OCI-LY7 (cell line): ENCODE measurements around the gene PLCB2. TPM values are rescaled to one million over a fixed set of nuclear protein-coding genes. Genes with fewer than 3 reads are reported as not detected.

Experiments
- BruUV-seq: library from RNA; stranded (reverse); fragments of 400-500 nt; replicated peaks from 2 replicates; lab custom pipeline; 2021; lab: Mats Ljungman, UMichigan
- CTCF ChIA-PET: fragments of 300-600 bp; sonication (Branson Sonifier 250); formaldehyde crosslinking; loops from one replicate; lab custom pipeline; 2022; ENCODE audit warnings: antibody characterized with exemption; ENCODE audit not compliant: unreplicated experiment; lab: Charles Lee
- POLR2A ChIA-PET: fragments of 300-600 bp; sonication (Branson Sonifier 250); formaldehyde crosslinking; loops from one replicate; lab custom pipeline; 2022; ENCODE audit warnings: antibody characterized with exemption; lab: Charles Lee
- DNase-seq: peaks from one replicate; pipeline ENCODE4 v3.0.0-alpha.2; 2015; ENCODE audit warnings: low spot score
- H2AFZ ChIP-seq: fragments of 200-600 bp; sonication (generic), shearing (Covaris generic); 2 replicates; pipeline ENCODE4 v1.6.1; 2014; ENCODE audit warnings: mild to moderate bottlenecking, antibody characterized with exemption, low read length, moderate library complexity
- H3K27ac ChIP-seq: fragments of 200-600 bp; sonication (generic); 2 replicates; pipeline ENCODE4 v1.5.1; 2014; ENCODE audit warnings: mixed run types, low read depth, mild to moderate bottlenecking, moderate library complexity, low read length, inconsistent platforms; ENCODE audit not compliant: poor library complexity, severe bottlenecking
- H3K36me3 ChIP-seq: fragments of 200-600 bp; sonication (generic); 2 replicates; pipeline ENCODE4 v1.6.1; 2014; ENCODE audit warnings: mild to moderate bottlenecking, antibody characterized with exemption, low read length, moderate library complexity, mixed read lengths; ENCODE audit not compliant: insufficient read depth
- H3K4me1 ChIP-seq: fragments of 200-600 bp; sonication (generic); 2 replicates; pipeline ENCODE4 v1.5.1; 2014; ENCODE audit warnings: mild to moderate bottlenecking, low read length; ENCODE audit not compliant: insufficient read depth, poor library complexity, severe bottlenecking
- H3K4me2 ChIP-seq: fragments of 200-600 bp; sonication (generic); 2 replicates; pipeline ENCODE4 v1.6.1; 2014; ENCODE audit warnings: mild to moderate bottlenecking, low read length
- H3K4me3 ChIP-seq: fragments of 200-600 bp; sonication (generic); 2 replicates; pipeline ENCODE4 v1.5.1; 2014; ENCODE audit warnings: mild to moderate bottlenecking, low read depth, low read length; ENCODE audit not compliant: poor library complexity, severe bottlenecking
- H3K79me2 ChIP-seq: fragments of 200-600 bp; sonication (generic); 2 replicates; pipeline ENCODE4 v1.6.1; 2016; ENCODE audit warnings: low read depth, mild to moderate bottlenecking, low read length, moderate library complexity, mixed read lengths; ENCODE audit not compliant: insufficient read depth
- H3K9me2 ChIP-seq: fragments of 200-600 bp; sonication (generic); 2 replicates; pipeline ENCODE4 v1.6.1; 2016; ENCODE audit warnings: mild to moderate bottlenecking, low read length, mixed read lengths; ENCODE audit not compliant: insufficient read depth
- H3K9me3 ChIP-seq: fragments of 200-600 bp; sonication (generic); 2 replicates; pipeline ENCODE4 v1.6.1; 2014; ENCODE audit warnings: mild to moderate bottlenecking, mixed run types, low read length, mixed read lengths
- H4K20me1 ChIP-seq: fragments of 200-600 bp; sonication (generic); 2 replicates; pipeline ENCODE4 v1.6.1; 2014; ENCODE audit warnings: mild to moderate bottlenecking, antibody characterized with exemption, low read length, moderate library complexity, mixed read lengths; ENCODE audit not compliant: insufficient read depth
- CTCF ChIP-seq: fragments of 200-600 bp; sonication (generic); conservative IDR thresholded peaks from 2 replicates; pipeline ENCODE4 v1.5.1; 2014; ENCODE audit warnings: mild to moderate bottlenecking, antibody characterized with exemption, low read length, moderate library complexity, mixed read lengths
- EZH2phosphoT487 ChIP-seq: fragments of 200-600 bp; sonication (generic); IDR thresholded peaks from 2 replicates; pipeline ENCODE4 v1.6.1; 2018; ENCODE audit warnings: low read depth, borderline replicate concordance, mild to moderate bottlenecking, mixed run types, antibody characterized with exemption, low read length, moderate library complexity, mixed read lengths
- intact Hi-C: fragments of 100-400 bp; cut with micrococcal nuclease; formaldehyde crosslinking; loops from one replicate; pipeline ENCODE4 v1.10.0; 2022; ENCODE audit not compliant: unreplicated experiment
- total RNA-seq, 2 experiments: library from RNA; depleted of rRNA in 1 of 2; stranded (reverse); fragments of >200 nt in 1 of 2; shearing (Covaris generic) in 1 of 2; gene quantifications; 2 replicates each; pipeline ENCODE4 v1.2.3, GENCODE V29; 2014 to 2022

Gene PLCB2
- total RNA-seq, 2 experiments from 2014 or later, result 9.6 TPM; not detected in 1

DNA sequence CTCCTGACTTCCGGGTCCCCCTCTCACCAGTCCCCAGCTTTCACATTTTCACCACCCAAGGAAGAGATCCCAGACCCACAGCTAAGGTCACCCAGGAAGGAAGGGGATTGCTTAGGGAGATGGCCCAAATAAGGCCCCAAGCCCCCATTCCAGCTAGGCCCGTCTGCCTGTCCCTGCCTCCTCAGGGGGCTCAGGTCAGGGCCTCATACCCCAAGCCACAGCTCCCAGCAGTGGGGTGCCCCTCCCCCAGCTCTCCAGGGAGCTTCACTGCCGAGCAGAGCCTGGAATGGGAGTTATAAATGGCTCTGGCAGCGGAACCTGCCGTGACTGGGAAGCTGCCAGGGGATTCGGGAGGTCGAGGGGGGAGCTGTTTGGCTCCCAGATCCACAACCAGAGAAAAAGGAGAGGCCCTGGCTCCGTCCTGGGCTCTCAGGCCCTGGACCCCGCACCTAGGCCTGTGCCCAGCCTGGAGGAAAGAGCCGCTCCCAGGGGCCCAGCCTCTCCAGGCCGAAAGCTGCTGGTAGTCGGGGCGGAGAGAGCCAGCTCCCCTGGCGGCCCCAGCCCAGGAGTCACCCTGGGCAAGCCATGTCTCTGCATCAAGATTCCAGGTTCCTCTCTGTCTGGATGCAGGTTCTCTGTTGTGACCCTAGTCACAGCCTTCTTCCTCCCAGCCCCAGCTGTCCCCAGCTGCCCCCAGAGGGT, 32.5 kb upstream of the PLCB2 start:
- ChIA-PET POLR2A (no interaction called here), CTCF (interaction anchor here (1.1 kb wide), 1 partner anchor 15 kb away, joined by 3 read pairs; no protein-coding TSS in a partner anchor)
- Histone ChIP-seq H3K79me2 (no peaks in the 10 kb centered on the region), H3K36me3 (no peaks in the 10 kb centered on the region), H3K4me2 (no peak overlapping the region), H3K4me3 (no peak overlapping the region), H3K4me1 (peaks cover 9% of the 10 kb centered on the region), H3K9me3 (no peaks in the 10 kb centered on the region), H2AFZ (no peak overlapping the region), H3K27ac (no peak overlapping the region), H3K9me2 (no peaks in the 10 kb centered on the region), H4K20me1 (no peaks in the 10 kb centered on the region)
- BruUV-seq, result no TSS peak
- TF ChIP-seq CTCF (no peak), EZH2phosphoT487 (no peak)
- intact Hi-C loops, result no loop called here
- DNase-seq, result no peak

GRCh38 chr15:40339621-40339945, 31.8 kb upstream of the PLCB2 start:
- POLR2A ChIA-PET, result no interaction called here
- intact Hi-C loops, result no loop called here

More at GRCh38 chr15:40339621-40339945, 31.8 kb upstream of the PLCB2 start:
- BruUV-seq, result no TSS peak
- H3K27ac ChIP-seq, result no peak overlapping the region
- TF ChIP-seq EZH2phosphoT487, result no peak
- no peak for TF ChIP-seq CTCF
- no peak for DNase-seq
- H3K4me1 ChIP-seq, result peaks cover 9% of the 10 kb centered on the region
- H4K20me1 ChIP-seq, result no peaks in the 10 kb centered on the region
- no peak overlapping the region for H2AFZ ChIP-seq
- no peak overlapping the region for H3K4me3 ChIP-seq
- no peaks in the 10 kb centered on the region for H3K79me2 ChIP-seq
- H3K36me3 ChIP-seq, result no peaks in the 10 kb centered on the region
- H3K9me2 ChIP-seq, result no peaks in the 10 kb centered on the region
- no peaks in the 10 kb centered on the region for H3K9me3 ChIP-seq
- H3K4me2 ChIP-seq, result no peak overlapping the region
- CTCF ChIA-PET, result interaction anchor here (1.1 kb wide), 1 partner anchor 16 kb away, joined by 3 read pairs; no protein-coding TSS in a partner anchor
